Measurements from ENCODE around the gene PRRG1.
"Not testable (repeated sequence)": the region's sequence is repeated elsewhere in the genome, so short reads cannot be mapped to it uniquely, and the experiment has no call there.

The PRRG1 gene

GRCh38 chrX:37378830-37379229 lies 29.7 kb downstream of the PRRG1 start:
- DNase-seq, result no peak

GRCh38 chrX:37380256-37380655 lies 31.1 kb downstream of the PRRG1 start:
- DNase-seq, result no peak

GRCh38 chrX:37380924-37381323 lies 31.8 kb downstream of the PRRG1 start:
- no peak for DNase-seq

- no peak for DNase-seq
Observed at GRCh38 chrX:37383313-37383712, 34.1 kb downstream of the PRRG1 start.

- no peak for DNase-seq
Observed at GRCh38 chrX:37388413-37388812, 39.2 kb downstream of the PRRG1 start.

- DNase-seq, result no peak
Observed at GRCh38 chrX:37405956-37406355, 56.8 kb downstream of the PRRG1 start.

- no peak for DNase-seq
Observed at GRCh38 chrX:37407736-37408135, 58.6 kb downstream of the PRRG1 start.

GRCh38 chrX:37409278-37409677 lies 60.1 kb downstream of the PRRG1 start:
- no peak for DNase-seq

- no peak for DNase-seq
Observed at GRCh38 chrX:37420185-37420584, 71.0 kb downstream of the PRRG1 start.

GRCh38 chrX:37420756-37421155 lies 71.6 kb downstream of the PRRG1 start:
- no peak for DNase-seq

GRCh38 chrX:37424000-37424429 lies 74.9 kb downstream of the PRRG1 start:
- DNase-seq, result no peak

- DNase-seq, result peak in 1 of 3 experiments; percentile 32
Observed at GRCh38 chrX:37425370-37425769, 76.2 kb downstream of the PRRG1 start.

GRCh38 chrX:37428962-37429361 lies 79.8 kb downstream of the PRRG1 start:
- not testable (repeated sequence) for DNase-seq

GRCh38 chrX:37434362-37434761 lies 85.2 kb downstream of the PRRG1 start:
- DNase-seq, result no peak

GRCh38 chrX:37437160-37437559 lies 88.0 kb downstream of the PRRG1 start:
- no peak for DNase-seq

- DNase-seq, result no peak
Observed at GRCh38 chrX:37441377-37441776, 92.2 kb downstream of the PRRG1 start.

GRCh38 chrX:37445182-37445581 lies 96.0 kb downstream of the PRRG1 start:
- DNase-seq, result no peak

- DNase-seq, result no peak
Observed at GRCh38 chrX:37453821-37454220, 104.7 kb downstream of the PRRG1 start.

- no peak for DNase-seq
Observed at GRCh38 chrX:37454537-37455285, 105.5 kb downstream of the PRRG1 start.

- peak in 1 of 3 experiments; percentile 34 for DNase-seq
Observed at GRCh38 chrX:37455381-37455780, 106.2 kb downstream of the PRRG1 start.

GRCh38 chrX:37460285-37460684 lies 111.1 kb downstream of the PRRG1 start:
- DNase-seq, result not testable (repeated sequence)

- DNase-seq, result no peak
Observed at GRCh38 chrX:37462346-37462745, 113.2 kb downstream of the PRRG1 start.

- no peak for DNase-seq
Observed at GRCh38 chrX:37468124-37468739, 119.1 kb downstream of the PRRG1 start.

GRCh38 chrX:37470711-37471110 lies 121.5 kb downstream of the PRRG1 start:
- DNase-seq, result no peak

GRCh38 chrX:37472836-37473235 lies 123.7 kb downstream of the PRRG1 start:
- no peak for DNase-seq

Measured in NCI-H1417 (cell line).